K562 (cell line): ENCODE measurements around the gene IGSF21. TPM values are rescaled to one million over a fixed set of nuclear protein-coding genes. Genes with fewer than 3 reads are reported as not detected.

Experiments
- ATAC-seq: fragments of 200-7000 bp; cut with Tn5 transposase; 3 replicates; pipeline ENCODE4 v1.9.1; 2020; ENCODE audit warnings: moderate library complexity
- BruUV-seq: library from RNA; stranded (reverse); fragments of 400-500 nt; replicated peaks from 2 replicates; lab custom pipeline; 2021; lab: Mats Ljungman, UMichigan
- CTCF ChIA-PET: fragments of 300-600 bp; formaldehyde crosslinking; extraction: SDS; loops from one replicate; lab custom pipeline; 2021; ENCODE audit warnings: low intra/inter-chr PET ratio; lab: Yijun Ruan, JAX
- POLR2A ChIA-PET: fragments of 300-600, 350-650 bp; sonication (Branson Sonifier 250); formaldehyde crosslinking; extraction: SDS; loops from one replicate; lab custom pipeline; 2021; ENCODE audit warnings: antibody characterized with exemption, inconsistent platforms; lab: Yijun Ruan, JAX
- DNase-seq, 4 experiments: peaks; one replicate each; pipeline versions ENCODE4 v3.0.0 to v3.0.0-alpha.2; 2011 to 2018; ENCODE audit warnings: low spot score in 3 of 4, mixed read lengths in 3 of 4; ENCODE audit errors: extremely low read depth in 1 of 4
- FAIRE-seq: peaks from 2 replicates; lab custom pipeline; 2011; peaks lifted over from hg19 to GRCh38; lab: Jason Lieb, UNC
- H2AFZ ChIP-seq: 2 replicates; pipeline ENCODE4 v1.6.0; 2011; ENCODE audit warnings: low read depth, low read length, control low read depth, inconsistent platforms
- H3K27ac ChIP-seq: fragments of 200-600 bp; 3 replicates; pipeline ENCODE4 v1.8.0; 2011; ENCODE audit warnings: low read depth, mild to moderate bottlenecking, control low read depth, inconsistent platforms, low read length, moderate library complexity, mixed read lengths; ENCODE audit errors: extremely low read depth
- H3K27me3 ChIP-seq, 2 experiments: fragments of 300-600 bp in 1 of 2; 2 replicates in 1 of 2; 3 replicates in 1 of 2; pipeline versions ENCODE4 v1.6.0 to v1.8.0; 2011; ENCODE audit warnings: inconsistent platforms in 2 of 2, low read length in 2 of 2, mild to moderate bottlenecking in 1 of 2, mixed read lengths in 1 of 2, moderate library complexity in 1 of 2; ENCODE audit not compliant: control insufficient read depth in 2 of 2, insufficient read depth in 2 of 2
- H3K36me3 ChIP-seq: fragments of 300-600 bp; 3 replicates; pipeline ENCODE4 v1.8.0; 2011; ENCODE audit warnings: mild to moderate bottlenecking, low read length, inconsistent platforms; ENCODE audit not compliant: control insufficient read depth, insufficient read depth
- H3K4me1 ChIP-seq, 2 experiments: fragments of 200-600 bp in 1 of 2; replicated peaks in 1 of 2; 2 replicates in 1 of 2; 3 replicates in 1 of 2; pipeline versions ENCODE4 v1.5.1 to v1.8.0; 2011; ENCODE audit warnings: inconsistent platforms in 2 of 2, low read length in 2 of 2, mild to moderate bottlenecking in 1 of 2, mixed read lengths in 1 of 2, moderate library complexity in 1 of 2; ENCODE audit not compliant: control insufficient read depth in 2 of 2, insufficient read depth in 2 of 2
- H3K4me2 ChIP-seq: 2 replicates; pipeline ENCODE4 v1.6.1; 2011; ENCODE audit warnings: low read length, control low read depth, inconsistent platforms, mixed read lengths; ENCODE audit not compliant: insufficient read depth
- H3K4me3 ChIP-seq: fragments of 200-600 bp; sonication (generic), shearing (Covaris generic); 2 replicates; pipeline ENCODE4 v1.5.1; 2016; ENCODE audit warnings: control low read depth, inconsistent platforms
- H3K79me2 ChIP-seq: fragments of 200-600 bp; 3 replicates; pipeline ENCODE4 v1.8.0; 2011; ENCODE audit warnings: low read length, inconsistent platforms; ENCODE audit not compliant: control insufficient read depth, insufficient read depth
- H3K9ac ChIP-seq, 2 experiments: 2 replicates each; pipeline versions ENCODE4 v1.6.0 to v1.6.1; 2011; ENCODE audit warnings: low read depth in 2 of 2, low read length in 2 of 2, control low read depth in 1 of 2, inconsistent platforms in 1 of 2, mild to moderate bottlenecking in 1 of 2, mixed read lengths in 1 of 2; ENCODE audit not compliant: insufficient read depth in 1 of 2
- H3K9me1 ChIP-seq: one replicate; pipeline ENCODE4 v1.6.0; 2011; ENCODE audit warnings: inconsistent platforms, mild to moderate bottlenecking, low read length, moderate library complexity; ENCODE audit not compliant: control insufficient read depth, insufficient read depth
- H3K9me3 ChIP-seq: replicated peaks from 2 replicates; pipeline ENCODE4 v1.5.1; 2011; ENCODE audit warnings: low read depth, low read length, inconsistent platforms; ENCODE audit not compliant: control insufficient read depth, insufficient read depth
- H4K20me1 ChIP-seq: replicated peaks from 2 replicates; pipeline ENCODE4 v1.6.1; 2011; ENCODE audit warnings: low read length, inconsistent platforms, mixed read lengths; ENCODE audit not compliant: control insufficient read depth, insufficient read depth
- AFF1 ChIP-seq, 2 experiments: fragments of 450-650 bp; IDR thresholded peaks; 2 replicates each; pipeline ENCODE4 v1.6.1; 2018; ENCODE audit warnings: mild to moderate bottlenecking in 2 of 2, low read depth in 1 of 2; ENCODE audit not compliant: partially characterized antibody in 2 of 2
- ATF6 ChIP-seq: sonication (generic); formaldehyde crosslinking; IDR thresholded peaks from 2 replicates; pipeline ENCODE4 v1.4.0; 2020; ENCODE audit warnings: mild to moderate bottlenecking, missing genetic modification reagents
- CREB3 ChIP-seq: fragments of 450-650 bp; conservative IDR thresholded peaks from 2 replicates; pipeline ENCODE4 v1.6.1; 2016; ENCODE audit warnings: missing genetic modification characterization, low read depth, mild to moderate bottlenecking, missing compliant biosample characterization, moderate library complexity
- HNRNPK ChIP-seq: fragments of 200-400 bp; formaldehyde crosslinking; IDR thresholded peaks from one replicate; pipeline ENCODE4 v1.6.1; 2018; ENCODE audit warnings: mild to moderate bottlenecking, low read depth, low read length; ENCODE audit not compliant: poor library complexity, severe bottlenecking
- LARP7 ChIP-seq: fragments of 450-650 bp; IDR thresholded peaks from 2 replicates; pipeline ENCODE4 v1.6.1; 2016
- MEF2A ChIP-seq: IDR thresholded peaks from 2 replicates; pipeline ENCODE4 v1.6.1; 2011; ENCODE audit warnings: low read depth, mild to moderate bottlenecking, low read length, moderate library complexity; ENCODE audit not compliant: control insufficient read depth
- SMARCE1 ChIP-seq: fragments of 450-650 bp; IDR thresholded peaks from 2 replicates; pipeline ENCODE4 v1.7.1; 2016; ENCODE audit warnings: mild to moderate bottlenecking
- SNAPC5 ChIP-seq: fragments of 250-450 bp; sonication (Bioruptor Pico); IDR thresholded peaks from 2 replicates; pipeline ENCODE4 v1.8.0; 2021; ENCODE audit warnings: moderate library complexity, mild to moderate bottlenecking, inconsistent platforms
- TGIF2 ChIP-seq: sonication (generic); formaldehyde crosslinking; IDR thresholded peaks from 2 replicates; pipeline ENCODE4 v1.8.1; 2022; ENCODE audit warnings: mild to moderate bottlenecking, missing genetic modification reagents, moderate library complexity
- ZKSCAN1 ChIP-seq: fragments of 150-350 bp; IDR thresholded peaks from 2 replicates; pipeline ENCODE4 v1.6.1; 2016; ENCODE audit warnings: low read depth, low read length
- ZNF146 ChIP-seq: IDR thresholded peaks from one replicate; pipeline ENCODE4 v1.6.1; 2018; ENCODE audit warnings: missing compliant biosample characterization; ENCODE audit not compliant: unreplicated experiment
- ZNF263 ChIP-seq: sonication (generic); formaldehyde crosslinking; IDR thresholded peaks from 2 replicates; pipeline ENCODE4 v1.8.0; 2022; ENCODE audit warnings: mild to moderate bottlenecking, missing genetic modification reagents, borderline replicate concordance
- ZNF316 ChIP-seq: fragments of 450-650 bp; IDR thresholded peaks from 2 replicates; pipeline ENCODE4 v1.6.1; 2016
- ZNF431 ChIP-seq: sonication (generic); formaldehyde crosslinking; IDR thresholded peaks from 2 replicates; pipeline ENCODE4 v1.8.0; 2022; ENCODE audit warnings: mild to moderate bottlenecking, missing genetic modification reagents
- ZNF717 ChIP-seq: fragments of 250-450 bp; sonication (Bioruptor Pico); IDR thresholded peaks from 2 replicates; pipeline ENCODE4 v1.5.0; 2021
- WGBS: fragments of 100-300 bp; shearing (Covaris generic); methylation state at CpG from one replicate; pipeline ENCODE4 v1.1.6; 2016; ENCODE audit warnings: low coverage, mixed read lengths; ENCODE audit not compliant: insufficient coverage; ENCODE audit errors: missing lambda C conversion rate; 5-methylcytosine and 5-hydroxymethylcytosine counted together
- in situ Hi-C: fragments of 300-500 bp; cut with MboI; formaldehyde crosslinking; loops from 4 replicates; pipeline ENCODE4 v1.15.0; 2018; ENCODE audit warnings: inconsistent platforms, mixed read lengths
- intact Hi-C: fragments of 100-400 bp; cut with micrococcal nuclease; formaldehyde crosslinking; loops from 2 replicates; pipeline ENCODE4 v1.14.2; 2022
- polyA plus RNA-seq, 8 experiments: library from polyadenylated mRNA; depleted of rRNA in 4 of 8; stranded (reverse) in 5 of 8; unstranded in 3 of 8; fragments of >200 nt; fragmentation: Nextera tagmentation in 2 of 8; fragmentation: Illumina TruSeq in 1 of 8; extraction: Ambion mirVana in 2 of 8; extraction: Trizol in 1 of 8; gene quantifications; 2 replicates each; pipeline versions ENCODE4 v1.2.1 to v1.2.3, GENCODE V29; 2011 to 2014; ENCODE audit warnings: inconsistent platforms in 1 of 8, missing spikeins in 1 of 8
- total RNA-seq, 7 experiments: library from RNA; depleted of rRNA in 6 of 7; stranded (reverse); fragments of >200 nt in 6 of 7; fragmentation: Illumina TruSeq in 2 of 7; extraction: Trizol in 2 of 7; gene quantifications; 2 replicates each; pipeline versions ENCODE4 v1.2.1 to v1.2.3, GENCODE V29; 2011 to 2021; ENCODE audit warnings: low replicate concordance in 1 of 7

The IGSF21 gene
- total and polyA plus RNA-seq, 9 of the 15 experiments (the other 6 are each of a cell fraction or from before 2014, with no cell fraction given): not detected

GRCh38 chr1:18256282-18257235 is 149.0 kb downstream of the IGSF21 start:
- FAIRE-seq (peak; percentile 60), ATAC-seq (peak; percentile 82), DNase-seq (peak; percentile 66 to 79 (median 72))
- Histone ChIP-seq H3K9me3 (no peaks in the 10 kb centered on the region), H3K4me3 (no peak overlapping the region), H3K9me1 (peaks cover 4% of the 10 kb centered on the region), H3K36me3 (no peaks in the 10 kb centered on the region), H3K79me2 (no peaks in the 10 kb centered on the region), H3K4me1 (no peaks in the 10 kb centered on the region), H3K4me2 (no peak overlapping the region), H2AFZ (no peak overlapping the region), H3K27me3 (no peaks in the 10 kb centered on the region), H3K9ac (no peak overlapping the region), H3K27ac (no peak overlapping the region), H4K20me1 (no peaks in the 10 kb centered on the region)
- WGBS: under 1% methylated on average over 18 of the region's 18 CpGs
- ChIA-PET POLR2A (no interaction called here), CTCF (no interaction called here)
- intact Hi-C loops (no loop called here), in situ Hi-C loops (no loop called here)
- BruUV-seq: no TSS peak
- TF ChIP-seq LARP7: no peak
- no peak for TF ChIP-seq ATF6 (CRISPR knock-in tag)
- TF ChIP-seq ZNF146 (CRISPR knock-in tag): no peak
- no peak for TF ChIP-seq ZNF263 (CRISPR knock-in tag)
- no peak for TF ChIP-seq ZNF431 (CRISPR knock-in tag)
- no peak for TF ChIP-seq TGIF2 (CRISPR knock-in tag)
- TF ChIP-seq CREB3 (tag): no peak
- no peak for TF ChIP-seq MEF2A
- no peak for TF ChIP-seq ZNF717
- no peak for TF ChIP-seq ZKSCAN1
- TF ChIP-seq ZNF316: no peak
- peak in 1 of 2 experiments; percentile 40 for TF ChIP-seq AFF1 (IDR thresholded peaks at IDR 0.05; ENCODE audit: low read depth in 1 of 2, partially characterized antibody in 2 of 2)
- no peak for TF ChIP-seq SNAPC5 (CRISPR knock-in tag)
- no peak for TF ChIP-seq SMARCE1
- TF ChIP-seq HNRNPK: no peak
